GM18502 (cell line): Measurements from ENCODE around the gene COX7B2.

Experiments used
- ATAC-seq: cut with Tn5 transposase; IDR thresholded peaks from one replicate; pipeline ENCODE4 v1.9.1; 2021; ENCODE audit warnings: mild to moderate bottlenecking; ENCODE audit not compliant: unreplicated experiment, poor library complexity

Gene COX7B2, protein sequence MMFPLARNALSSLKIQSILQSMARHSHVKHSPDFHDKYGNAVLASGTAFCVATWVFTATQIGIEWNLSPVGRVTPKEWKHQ

DNA sequence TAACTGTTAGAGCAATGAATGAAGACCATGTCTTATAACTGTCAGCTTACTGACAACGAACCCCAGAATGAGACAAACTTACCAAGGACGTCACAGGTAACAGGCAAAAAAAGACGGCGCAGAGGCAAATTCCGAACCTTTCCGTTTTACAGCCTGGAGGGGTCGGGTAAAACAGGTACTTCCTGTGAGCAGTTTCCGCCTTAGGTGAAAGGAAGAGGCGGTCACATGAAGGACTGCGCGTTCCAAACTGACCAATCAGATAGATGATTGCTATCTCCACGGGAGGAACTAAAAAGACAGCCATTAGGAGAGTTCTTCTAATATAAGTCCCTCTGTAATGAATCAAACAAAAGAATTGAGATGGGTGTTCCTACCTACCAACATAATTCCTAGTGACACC lies at the start of gene COX7B2:
Gene COX7B2 (minus strand): TSS at position 168 of the 400 bp plus-strand sequence. CDS start 174,053 bp downstream, outside the sequence.
- no peak for ATAC-seq

DNA sequence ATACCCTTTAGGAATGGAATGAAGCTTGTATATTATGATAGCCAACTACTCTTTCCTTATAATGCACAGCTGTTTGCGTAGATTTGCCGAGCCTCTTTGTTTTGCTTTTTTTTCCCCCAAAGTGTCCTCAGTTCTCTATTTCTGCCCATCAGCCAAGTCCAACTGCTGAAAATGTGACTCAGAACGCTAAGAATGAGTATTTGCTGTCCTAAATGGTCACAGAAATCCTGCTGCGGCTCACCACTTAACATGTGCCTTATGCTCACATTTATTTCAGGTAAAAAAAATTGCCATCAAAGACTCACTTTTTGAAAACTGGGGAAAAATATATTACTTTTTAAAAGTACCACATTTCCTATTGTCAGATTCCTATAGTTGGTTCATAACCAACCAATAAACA lies 47.4 kb upstream of the COX7B2 start:
- ATAC-seq, result no peak

DNA sequence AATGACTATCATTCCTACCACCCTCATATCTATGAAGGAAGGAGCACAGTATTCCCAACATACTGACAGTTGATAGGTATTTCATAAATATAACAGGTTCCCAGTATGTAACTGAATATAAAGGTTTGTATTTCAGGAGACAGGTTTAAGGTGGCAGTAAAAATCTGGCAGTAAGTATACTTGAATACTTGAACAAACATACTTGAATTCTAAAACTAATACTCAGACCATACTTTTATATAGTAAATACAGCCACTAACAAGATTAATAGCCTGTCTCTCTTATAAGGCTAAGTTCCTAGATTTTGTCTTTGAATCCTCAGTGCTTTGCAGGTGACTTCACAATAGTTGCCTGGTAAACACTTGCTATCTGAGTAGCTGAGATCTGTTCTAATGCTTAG lies 46.6 kb upstream of the COX7B2 start:
- ATAC-seq, result no peak

DNA sequence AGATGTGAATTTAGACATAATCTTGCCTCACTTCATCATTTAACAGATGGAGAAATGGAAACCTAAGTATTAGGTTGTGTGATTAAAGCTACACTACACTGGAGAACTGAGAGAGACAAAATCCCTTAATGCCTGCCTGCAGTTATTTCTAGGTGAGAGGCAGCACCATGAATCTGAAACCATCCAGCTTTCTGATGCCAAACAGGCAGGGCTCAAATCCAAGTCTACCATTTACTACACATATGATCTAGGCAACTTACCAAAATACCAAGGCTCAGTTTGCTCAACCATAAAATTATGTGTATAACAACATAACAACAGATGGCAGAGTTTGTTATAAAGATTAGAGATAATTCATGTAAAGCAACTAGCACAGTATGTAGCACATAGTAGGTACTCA lies 45.6 kb upstream of the COX7B2 start:
- no peak for ATAC-seq

DNA sequence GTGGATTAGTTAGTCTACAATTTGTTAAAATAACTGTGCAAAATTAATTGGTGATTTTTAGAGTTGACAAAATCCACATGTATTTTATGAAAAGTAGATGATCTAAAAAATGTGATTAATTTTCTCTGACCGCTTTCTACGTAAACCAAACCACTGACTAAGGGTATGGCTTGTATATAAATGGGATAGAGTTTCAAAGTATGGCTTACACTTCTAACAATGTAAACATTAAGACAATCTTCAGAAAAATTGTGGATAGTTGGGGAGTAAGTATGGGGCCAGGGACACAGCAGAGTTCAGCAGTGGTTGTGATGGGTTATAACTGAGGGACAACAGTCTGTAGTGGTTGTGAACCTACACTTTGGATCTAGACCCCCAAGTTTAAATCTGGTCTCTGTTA lies 44.5 kb upstream of the COX7B2 start:
- no peak for ATAC-seq

DNA sequence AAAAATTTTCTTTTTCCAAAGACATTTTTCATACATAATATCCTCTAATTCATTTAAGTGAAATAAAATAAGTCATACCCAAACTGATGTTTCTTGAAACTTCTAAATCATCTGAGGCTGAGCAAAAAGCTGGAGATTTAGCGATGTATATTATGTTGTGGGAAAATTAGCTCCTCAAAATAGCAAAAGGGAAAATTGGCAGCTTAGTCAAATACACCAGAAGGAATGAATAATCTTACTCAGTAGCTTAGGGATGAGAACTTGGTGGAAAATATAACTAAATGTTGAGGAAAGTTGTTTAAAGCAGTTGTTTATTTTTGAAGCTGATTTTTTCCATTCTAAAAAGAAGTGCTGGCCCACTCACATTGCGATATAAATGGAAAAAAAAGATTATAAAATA lies 43.4 kb upstream of the COX7B2 start:
- no peak for ATAC-seq

DNA sequence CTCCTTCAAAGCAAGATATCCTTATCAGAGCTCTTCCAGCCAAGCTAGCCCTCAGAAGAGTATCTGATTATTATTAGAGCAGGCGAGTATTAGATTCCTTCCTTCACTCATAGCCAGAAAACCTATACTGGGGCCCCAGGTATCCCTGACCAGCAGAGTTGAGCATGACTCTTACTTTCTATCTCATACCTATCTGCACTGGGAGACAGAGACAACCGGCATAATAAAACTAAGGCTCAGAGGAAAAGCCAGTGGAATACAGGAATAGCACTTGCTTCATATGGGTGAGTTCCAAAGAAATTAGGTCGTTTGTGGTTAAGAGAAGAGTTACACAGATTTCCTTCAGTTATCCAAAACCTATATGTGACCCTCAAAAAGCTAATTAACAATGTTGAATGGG lies 41.8 kb upstream of the COX7B2 start:
- no peak for ATAC-seq

DNA sequence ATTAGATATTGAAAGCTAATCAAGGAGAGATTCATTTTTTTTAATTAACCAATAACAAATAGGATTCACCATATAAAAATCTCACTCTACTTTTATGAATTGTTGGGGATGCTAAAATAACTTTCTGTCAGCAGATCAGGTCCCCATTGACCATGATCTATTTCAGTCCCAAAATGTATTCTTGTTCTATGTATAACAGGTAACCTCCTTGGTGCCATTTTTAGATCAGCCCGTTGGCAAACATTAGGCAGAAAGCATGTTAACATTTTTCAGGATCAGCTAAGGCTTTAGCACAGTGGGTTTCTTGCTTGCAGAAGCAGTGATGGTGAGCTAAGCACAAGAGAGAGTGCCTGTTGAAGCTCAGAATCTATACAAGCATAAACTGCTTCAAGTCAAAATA lies 40.8 kb upstream of the COX7B2 start:
- no peak for ATAC-seq

DNA sequence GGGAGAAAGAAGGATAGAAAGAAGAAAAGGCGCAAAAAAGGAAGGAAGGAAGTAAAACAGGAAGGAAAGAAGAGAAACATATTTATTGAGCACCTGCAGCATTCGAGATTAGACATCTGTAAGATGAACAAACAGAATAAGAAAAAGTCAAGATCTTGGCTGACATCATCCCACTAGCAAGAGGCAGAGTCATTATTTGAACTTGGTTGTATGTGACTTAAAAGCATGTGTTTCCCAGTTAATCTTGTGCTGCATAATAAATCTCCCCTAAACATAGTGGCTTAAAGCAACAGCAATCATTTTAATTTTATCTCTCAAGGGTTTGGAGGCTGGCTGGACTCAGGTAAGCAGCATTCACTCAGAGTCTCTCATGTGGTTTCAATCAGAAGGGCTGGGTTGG lies 38.5 kb upstream of the COX7B2 start:
- ATAC-seq, result no peak

DNA sequence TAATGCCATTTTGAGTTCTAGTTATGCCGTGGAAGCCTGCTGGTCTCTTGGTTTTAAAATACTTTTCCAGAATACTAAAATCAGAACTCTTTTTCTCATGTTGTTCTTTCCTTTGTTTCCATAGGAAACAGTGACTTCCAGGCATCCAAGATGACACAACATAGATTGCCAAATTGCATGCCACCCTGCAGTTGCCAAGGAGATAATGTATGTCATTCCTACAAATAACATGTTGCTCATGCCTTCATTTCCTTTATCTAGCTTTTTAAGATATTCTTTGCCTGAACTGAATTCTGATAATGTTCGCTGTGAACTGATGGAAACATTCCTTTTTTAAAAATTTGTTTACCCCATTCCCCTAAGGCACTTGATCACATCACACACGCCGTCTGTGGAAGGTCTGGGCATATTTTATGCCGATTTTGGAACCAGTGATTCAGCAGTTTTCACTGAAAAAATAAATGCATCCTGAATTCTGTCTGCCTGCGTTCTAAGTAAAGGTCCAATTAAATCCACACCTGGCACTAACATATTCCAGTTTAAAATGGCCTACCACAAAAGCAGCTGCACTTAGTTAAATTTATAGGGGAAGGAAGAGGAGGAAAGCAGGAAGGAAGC lies 38.0 kb upstream of the COX7B2 start:
- no peak for ATAC-seq

DNA sequence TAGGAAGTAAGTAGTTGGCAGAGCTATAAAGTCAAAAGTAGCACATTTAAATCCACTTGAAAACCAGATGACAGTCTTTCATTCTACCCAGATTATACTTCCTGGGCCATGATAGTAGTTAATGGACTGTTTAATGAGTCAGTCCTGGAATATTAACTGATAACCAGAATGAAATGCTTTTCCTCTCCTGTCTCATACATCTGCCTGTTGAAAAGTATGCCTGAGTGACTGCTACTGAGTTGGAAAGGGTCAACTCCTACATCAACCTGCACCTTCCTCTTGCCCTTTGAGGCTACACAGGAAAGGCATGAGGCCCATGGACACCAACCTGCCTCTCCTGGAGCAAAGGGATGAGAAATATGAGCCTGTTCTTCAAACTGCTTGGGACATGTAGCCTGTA lies 36.0 kb upstream of the COX7B2 start:
- no peak for ATAC-seq

DNA sequence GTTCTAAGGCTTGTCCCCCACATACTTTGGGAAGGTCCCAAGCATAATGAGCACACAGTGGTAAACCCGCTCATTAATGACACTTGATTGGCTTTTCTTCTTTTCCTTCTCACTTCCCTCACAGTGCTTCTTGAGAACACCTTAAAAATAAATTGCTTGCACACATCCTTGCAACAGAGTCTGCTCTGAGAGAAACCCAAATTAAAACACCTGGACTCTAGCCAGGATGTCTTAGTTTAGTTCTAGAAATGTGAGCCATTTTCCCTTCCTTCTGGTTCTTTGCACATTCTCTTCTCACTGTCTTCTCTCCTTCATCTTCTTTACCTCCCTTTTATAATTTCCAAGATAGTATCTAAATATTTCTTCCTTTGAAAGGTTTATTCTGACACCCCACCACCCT lies 35.3 kb upstream of the COX7B2 start:
- ATAC-seq, result no peak

DNA sequence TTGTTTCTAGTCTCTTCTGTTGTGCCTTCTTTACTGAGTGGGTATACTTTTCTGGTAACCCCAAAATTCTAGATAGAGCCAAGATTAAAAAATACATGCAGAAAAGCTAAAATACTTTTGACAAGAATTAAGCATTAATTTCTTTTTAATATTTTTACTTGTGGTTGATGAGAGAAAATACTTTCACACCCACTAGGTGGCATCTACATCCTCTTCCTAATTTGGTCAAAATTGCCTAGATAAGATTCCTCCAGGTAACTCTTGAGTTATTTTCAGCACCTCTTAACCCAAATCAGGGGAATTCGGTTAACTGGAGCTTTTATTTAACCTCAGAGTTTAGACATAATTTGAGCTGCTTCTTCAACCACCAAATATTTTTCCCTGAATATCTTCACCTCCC lies 28.4 kb upstream of the COX7B2 start:
- no peak for ATAC-seq

DNA sequence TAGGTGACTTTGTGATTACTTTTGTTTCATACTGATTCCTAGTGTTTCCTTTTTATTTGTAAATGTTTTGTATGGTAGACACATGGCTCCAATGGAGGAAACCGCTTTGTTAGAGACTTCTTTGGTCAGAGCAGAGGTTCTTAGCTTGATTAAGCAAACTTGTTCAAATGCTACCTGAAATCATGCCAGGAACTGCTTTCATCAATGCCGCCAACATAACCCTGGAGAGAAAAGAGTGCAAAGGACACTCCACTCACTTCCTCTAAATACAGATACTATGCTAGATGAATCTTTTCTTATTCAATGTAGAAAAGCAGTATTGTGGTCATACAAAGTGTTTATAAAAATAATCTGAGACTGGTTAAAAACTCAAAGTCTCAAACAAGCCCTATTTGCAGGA lies 25.7 kb upstream of the COX7B2 start:
- no peak for ATAC-seq

DNA sequence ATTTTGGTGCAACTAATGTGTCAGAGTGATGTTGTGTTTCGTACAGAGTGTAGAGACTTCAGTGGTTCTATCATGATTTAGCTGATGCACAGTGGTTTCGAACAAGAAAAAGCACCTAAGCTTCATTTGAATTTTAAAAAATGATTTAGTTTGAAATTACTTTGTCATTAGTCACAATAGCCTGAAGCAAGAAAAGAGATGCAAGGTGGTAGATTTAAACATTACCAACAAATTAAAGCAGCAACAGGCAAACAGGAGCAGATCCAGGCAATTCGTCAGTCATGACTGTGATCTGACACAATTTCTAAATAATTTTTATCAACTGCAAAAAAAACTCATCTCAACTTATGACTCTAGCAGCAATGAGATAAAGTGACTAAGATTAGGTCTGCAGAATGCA lies 24.6 kb upstream of the COX7B2 start:
- no peak for ATAC-seq

DNA sequence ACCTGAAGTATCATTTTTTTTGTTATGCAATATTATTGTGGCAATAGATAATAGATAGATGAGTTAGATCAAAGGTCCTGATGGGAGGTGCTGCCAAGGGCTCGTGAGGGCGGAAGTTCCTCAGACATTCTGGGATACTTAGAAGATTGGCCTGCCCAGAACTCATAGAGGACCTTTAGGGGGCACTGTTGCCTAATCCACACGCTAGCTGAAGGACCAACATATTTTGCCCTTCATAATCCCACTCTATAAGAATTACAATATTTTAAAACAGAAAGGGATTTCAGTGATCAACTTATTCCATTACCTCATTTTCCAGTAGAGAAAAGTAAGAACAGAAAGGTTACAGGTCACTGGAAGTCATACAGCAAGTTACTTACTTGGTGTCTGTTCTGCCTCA lies 22.9 kb upstream of the COX7B2 start:
- ATAC-seq, result peak; percentile 80

DNA sequence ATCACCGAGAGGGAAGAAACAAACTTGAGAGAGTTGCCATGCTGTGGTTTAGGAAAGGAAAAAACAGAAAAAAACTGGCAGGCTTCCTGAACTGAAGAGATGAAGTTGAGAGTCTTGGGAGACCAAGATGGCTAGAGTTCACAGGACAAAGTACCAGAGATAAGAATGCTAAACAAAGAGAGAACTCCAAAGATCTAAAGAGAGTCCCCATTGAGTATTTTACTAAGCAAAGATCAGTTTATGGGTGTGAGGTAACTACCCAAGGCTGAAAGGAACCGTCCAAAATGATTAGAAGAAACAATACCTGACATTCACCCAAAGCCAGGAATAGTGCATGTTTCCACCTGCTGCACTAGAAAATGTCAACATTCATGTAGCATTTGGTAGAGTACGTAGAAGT lies 21.8 kb upstream of the COX7B2 start:
- no peak for ATAC-seq

DNA sequence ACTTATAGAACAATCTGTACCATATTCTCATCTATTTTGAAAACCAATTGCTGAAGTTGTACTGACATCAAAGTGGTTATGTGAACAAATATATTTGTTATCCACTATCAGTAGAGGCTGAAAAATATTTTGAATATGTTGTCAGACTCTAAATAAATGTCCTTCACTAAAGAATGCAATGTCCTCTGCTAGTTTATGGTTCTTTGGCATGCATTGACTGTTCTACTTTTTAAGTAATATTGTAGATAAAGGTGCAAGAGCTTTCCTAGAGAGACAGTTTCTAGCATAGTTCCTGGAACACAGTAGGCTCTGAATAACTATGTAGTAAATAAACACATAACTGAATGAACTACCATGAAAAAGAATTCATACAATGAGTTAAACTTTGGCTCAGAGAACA lies 18.2 kb upstream of the COX7B2 start:
- no peak for ATAC-seq

DNA sequence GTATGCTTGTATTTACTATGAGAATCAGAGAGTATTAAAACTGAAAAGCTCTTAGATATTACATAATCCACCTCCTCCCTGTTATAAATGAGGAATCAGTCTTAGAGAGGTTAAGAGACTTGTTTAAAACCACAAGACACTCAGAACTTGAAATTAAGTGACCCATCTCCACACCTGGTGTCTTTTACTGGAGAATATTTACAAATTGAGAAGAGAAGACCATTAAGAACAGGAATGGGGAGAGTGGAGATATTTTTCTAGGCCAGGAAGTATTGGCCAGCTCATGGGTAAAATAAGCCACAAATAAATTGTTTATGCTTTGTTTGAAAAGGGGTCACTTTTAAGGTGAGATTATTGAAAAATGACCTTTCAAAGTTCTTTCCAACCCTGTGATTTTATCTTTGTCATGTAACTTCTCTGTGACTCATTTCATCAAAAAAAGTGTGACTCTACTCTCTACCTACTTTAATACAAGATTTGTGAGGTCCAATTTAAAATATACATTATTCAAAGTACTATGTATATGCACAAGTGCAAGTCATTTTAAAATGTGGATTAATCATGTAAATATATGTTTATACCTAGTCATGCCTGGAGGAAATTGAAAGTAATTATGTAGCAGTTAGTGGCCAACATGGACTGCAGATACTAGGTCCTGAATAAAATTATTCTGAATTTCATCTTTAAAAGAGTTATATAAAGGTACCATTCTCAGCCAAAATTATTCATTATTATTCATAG lies 15.9 kb upstream of the COX7B2 start:
- ATAC-seq, result no peak

DNA sequence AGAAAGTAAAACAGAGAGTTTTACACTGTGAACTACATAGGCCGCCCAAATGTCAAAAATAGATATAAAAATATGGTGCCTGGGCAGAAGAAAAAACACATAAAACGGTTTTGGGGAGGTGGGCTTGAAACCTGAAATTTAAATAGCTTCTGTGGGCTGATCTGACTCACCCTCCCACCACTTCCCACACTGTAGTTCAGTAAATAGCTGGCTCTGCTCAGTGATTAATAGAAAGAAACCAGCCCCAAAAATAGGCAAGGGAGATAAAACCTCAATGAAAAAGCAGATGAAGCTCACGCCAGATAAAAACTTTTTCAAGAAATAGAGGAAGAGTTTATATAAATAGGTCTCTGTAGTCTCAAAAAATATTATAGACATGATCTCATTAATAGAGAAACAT lies 13.2 kb upstream of the COX7B2 start:
- ATAC-seq, result no peak

DNA sequence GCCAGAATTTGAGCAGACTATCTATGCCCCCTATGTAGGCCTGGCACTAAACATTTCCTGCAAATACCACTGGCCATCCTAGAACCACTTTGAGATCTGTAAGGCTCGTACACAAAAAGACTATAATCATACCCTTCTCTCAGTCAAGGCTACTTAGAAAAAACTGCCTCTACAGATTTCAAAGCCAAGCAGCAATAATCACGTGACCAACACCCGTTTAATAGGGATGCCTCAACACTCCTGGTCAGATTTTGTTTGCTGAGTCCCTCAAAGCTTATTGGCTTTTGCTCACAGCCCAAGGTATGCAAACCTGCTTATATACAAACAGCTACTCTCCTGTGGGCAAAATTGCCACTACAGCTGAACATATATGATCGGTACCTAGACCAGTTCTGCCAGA lies 897 bp downstream of the COX7B2 start:
- ATAC-seq, result no peak

DNA sequence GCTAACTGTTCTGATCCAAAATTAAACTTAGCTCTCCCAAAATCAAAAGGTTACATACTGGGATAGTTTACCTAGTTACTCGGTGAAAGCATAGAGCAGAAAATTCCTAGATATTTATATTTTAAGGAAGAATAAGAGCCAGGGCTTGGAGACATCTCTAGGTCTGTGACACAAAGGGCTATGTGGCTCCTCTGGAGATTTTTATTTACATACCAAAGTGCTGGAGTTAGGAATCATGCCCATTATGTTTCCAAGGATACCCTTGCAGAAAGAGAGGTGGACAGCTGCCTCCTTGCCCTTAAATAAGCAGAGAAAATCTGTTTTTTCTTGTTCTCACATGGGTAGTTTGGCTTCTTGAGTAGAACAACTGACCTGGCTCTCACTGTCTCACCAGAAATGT lies 9.0 kb downstream of the COX7B2 start:
- no peak for ATAC-seq
